ENCODE measurements around the gene ALAS1.

Gene ALAS1

DNA sequence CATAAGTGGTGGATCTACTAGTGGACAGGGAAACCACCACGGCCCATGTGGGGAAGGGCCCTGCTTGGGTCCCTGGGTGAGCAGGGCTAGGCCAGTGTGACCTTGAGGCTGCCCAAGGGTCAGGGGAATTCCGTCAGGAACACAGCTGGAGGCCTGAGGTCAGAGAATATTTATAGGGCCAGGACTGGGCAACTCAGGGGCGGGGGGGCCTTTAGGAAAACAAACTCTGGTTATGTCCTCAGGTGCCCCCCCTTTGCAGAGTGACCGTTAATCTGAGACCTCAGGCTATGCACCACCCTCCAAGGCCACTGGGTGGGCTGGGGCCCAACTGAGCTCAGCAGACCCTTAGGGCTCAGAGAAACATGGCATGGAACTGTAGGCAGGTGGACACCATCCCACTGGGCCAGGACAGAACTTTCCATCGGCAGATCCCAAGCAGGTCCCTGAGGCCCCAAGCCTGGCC, 38.5 kb downstream of the ALAS1 start:
- ChIA-PET POLR2A (interaction anchor here (0.6 to 1.9 kb wide), 3 partner anchors 10 to 44 kb away, joined by 3 to 8 read pairs (median 6); partner anchors contain the start of gene PPM1M), CTCF (interaction anchor here (0.8 to 14.4 kb wide), 8 partner anchors 10 to 148 kb away, joined by 3 to 336 read pairs (median 4); partner anchors contain the start of gene TLR9)
- H3K4me3 ChIP-seq (ENCODE audit: low read depth, low read length), result peak overlapping the region; percentile 95; the same call in 1 of the 2 replicates
- DNase-seq (ENCODE audit: low read depth, low spot score), result no peak
- TF ChIP-seq CTCF (IDR thresholded peaks at IDR 0.05; ENCODE audit: insufficient read depth, low read length, missing control alignments), result no peak

DNA sequence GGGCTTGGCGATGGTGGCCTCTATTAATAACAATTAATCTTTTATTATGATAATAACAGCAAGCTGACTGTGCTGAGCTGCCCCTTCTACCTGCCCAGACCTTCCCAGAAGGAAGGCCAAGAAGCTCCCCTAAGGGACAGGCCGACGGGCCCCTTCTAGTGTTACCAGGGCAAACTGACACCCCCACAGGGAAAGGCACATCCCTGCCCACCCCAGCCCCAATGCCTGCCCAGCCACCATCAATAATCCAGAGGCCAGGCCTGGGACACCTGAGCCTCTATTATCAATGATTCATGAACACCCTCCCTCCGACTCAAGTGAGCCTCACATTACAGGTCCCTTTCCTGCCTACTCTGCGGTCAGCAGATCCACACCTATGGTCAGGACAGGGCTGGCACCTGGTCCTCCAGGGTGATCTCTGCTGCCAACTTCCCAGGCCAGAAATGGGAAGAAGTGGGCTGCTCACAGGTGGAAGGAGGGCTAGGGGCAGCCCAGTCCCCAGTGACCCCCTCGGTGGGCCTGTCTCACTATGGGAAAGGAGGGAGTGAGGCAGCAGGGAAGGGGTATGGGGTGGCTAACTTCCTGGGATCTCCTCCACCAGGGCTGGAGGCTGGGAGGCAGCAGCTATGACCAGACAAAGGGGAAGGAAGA, 39.2 kb downstream of the ALAS1 start:
- POLR2A ChIA-PET, result interaction anchor here (0.6 to 1.9 kb wide), 7 partner anchors 9 to 43 kb away, joined by 3 to 8 read pairs (median 4); partner anchors contain the start of gene PPM1M
- no peak for DNase-seq (ENCODE audit: low read depth, low spot score)
- H3K4me3 ChIP-seq (ENCODE audit: low read depth, low read length), result peak overlapping the region; percentile 95
- no peak for TF ChIP-seq CTCF (IDR thresholded peaks at IDR 0.05; ENCODE audit: insufficient read depth, low read length, missing control alignments)
- CTCF ChIA-PET, result interaction anchor here (0.8 to 14.4 kb wide), 8 partner anchors 10 to 102 kb away, joined by 3 to 336 read pairs (median 3); partner anchors contain the start of gene TLR9

- ChIA-PET POLR2A (interaction anchor here (0.6 to 1.9 kb wide), 7 partner anchors 8 to 182 kb away, joined by 3 to 8 read pairs (median 4); partner anchors contain the start of genes DUSP7 and PPM1M), CTCF (interaction anchor here (0.8 to 14.4 kb wide), 7 partner anchors 10 to 101 kb away, joined by 3 to 336 read pairs (median 3); partner anchors contain the start of gene TLR9)
- TF ChIP-seq CTCF (IDR thresholded peaks at IDR 0.05; ENCODE audit: insufficient read depth, low read length, missing control alignments), result no peak
- H3K4me3 ChIP-seq (ENCODE audit: low read depth, low read length), result peak overlapping the region; percentile 95
- peak; percentile 59 for DNase-seq (ENCODE audit: low read depth, low spot score)
Observed at GRCh38 chr3:52237657-52238172, 39.8 kb downstream of the ALAS1 start.

GRCh38 chr3:52238193-52238760, 40.3 kb downstream of the ALAS1 start:
- no peak for DNase-seq (ENCODE audit: low read depth, low spot score)
- TF ChIP-seq CTCF (IDR thresholded peaks at IDR 0.05; ENCODE audit: insufficient read depth, low read length, missing control alignments), result no peak
- POLR2A ChIA-PET, result interaction anchor here (1.5 kb wide), 2 partner anchors 20 to 182 kb away, joined by 4 to 5 read pairs; partner anchors contain the start of gene DUSP7

GRCh38 chr3:52238761-52239701, 41.1 kb downstream of the ALAS1 start, which contains the start of gene TWF2:
Gene TWF2 (minus strand): TSS chr3:52239158. CDS start chr3:52239016, 142 bp downstream.
- peak; percentile 43 for TF ChIP-seq CTCF (IDR thresholded peaks at IDR 0.05; ENCODE audit: insufficient read depth, low read length, missing control alignments)
- CTCF ChIA-PET, result interaction anchor here (0.6 to 14.4 kb wide), 6 partner anchors 8 to 207 kb away, joined by 3 to 336 read pairs (median 4); partner anchors contain the start of gene TLR9
- peak within 1 kb of the TSS; percentile 95 for H3K4me3 ChIP-seq (ENCODE audit: low read depth, low read length)
- POLR2A ChIA-PET, result interaction anchor here (1.5 kb wide), 1 partner anchor 183 kb away, joined by 5 read pairs; the partner anchor contains the start of gene DUSP7
- DNase-seq (ENCODE audit: low read depth, low spot score), result no peak

More at GRCh38 chr3:52238193-52238760, 40.3 kb downstream of the ALAS1 start:
- H3K4me3 ChIP-seq (ENCODE audit: low read depth, low read length), result peak overlapping the region; percentile 95
- CTCF ChIA-PET, result interaction anchor here (0.8 to 14.4 kb wide), 5 partner anchors 11 to 101 kb away, joined by 3 to 336 read pairs (median 3); partner anchors contain the start of gene TLR9

Data from AG04449 (cell line).